Muscle layer of colon (tissue), 2 donors: Measurements from ENCODE around the gene C5AR2.

Experiments used
- H3K27ac ChIP-seq: one replicate; pipeline ENCODE4 v1.7.0; 2013; ENCODE audit warnings: low read depth, mild to moderate bottlenecking, low read length, moderate library complexity
- H3K27me3 ChIP-seq, 2 donors: one replicate each; pipeline ENCODE4 v1.7.0; 2013; ENCODE audit warnings: low read length in 2 of 2, mild to moderate bottlenecking in 2 of 2; ENCODE audit not compliant: insufficient read depth in 2 of 2, control insufficient read depth in 1 of 2
- H3K36me3 ChIP-seq: one replicate; pipeline ENCODE4 v1.7.0; 2013; ENCODE audit warnings: mild to moderate bottlenecking, low read length; ENCODE audit not compliant: insufficient read depth
- H3K4me1 ChIP-seq: one replicate; pipeline ENCODE4 v1.7.0; 2013; ENCODE audit warnings: mild to moderate bottlenecking, low read length; ENCODE audit not compliant: insufficient read depth
- H3K4me3 ChIP-seq, 2 donors: one replicate each; pipeline ENCODE4 v1.7.0; 2013; ENCODE audit warnings: low read length in 2 of 2, low read depth in 1 of 2, mild to moderate bottlenecking in 1 of 2, moderate library complexity in 1 of 2
- H3K9ac ChIP-seq: one replicate; pipeline ENCODE4 v1.7.0; 2013; ENCODE audit warnings: low read length
- H3K9me3 ChIP-seq: one replicate; pipeline ENCODE4 v1.7.0; 2013; ENCODE audit warnings: mild to moderate bottlenecking, low read length
- donor health status: abdominal sarcoma.
- donor health status: Adenocarcinoma of cecum.

C5AR2 gene

DNA sequence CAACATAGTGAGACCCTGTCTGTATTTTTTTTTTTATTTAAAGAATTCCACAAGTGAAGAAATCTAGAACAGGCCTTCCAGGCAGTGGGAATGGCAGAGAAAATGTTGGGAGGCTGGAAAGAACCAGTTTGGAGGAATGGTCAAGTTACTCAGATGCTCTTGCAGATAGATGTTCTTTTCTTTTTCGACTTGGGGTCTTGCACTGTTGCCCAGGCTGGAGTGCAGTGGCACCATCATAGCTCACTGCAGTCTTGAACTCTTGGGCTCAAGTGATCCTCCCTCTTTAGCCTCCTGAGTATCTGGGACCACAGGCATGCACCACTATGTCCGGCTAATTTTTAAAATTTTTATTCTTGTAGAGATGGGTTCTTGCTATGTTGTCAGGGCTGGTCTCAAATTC, 21.7 kb upstream of the C5AR2 start:
- Histone ChIP-seq H3K9me3 (no peaks in the 10 kb centered on the region), H3K27ac (no peak overlapping the region), H3K27me3 (peaks cover 0 to 14% of the 10 kb centered on the region in 2 donors), H3K4me3 (no peak overlapping the region), H3K4me1 (peaks cover 3% of the 10 kb centered on the region), H3K9ac (no peak overlapping the region), H3K36me3 (no peaks in the 10 kb centered on the region)

DNA sequence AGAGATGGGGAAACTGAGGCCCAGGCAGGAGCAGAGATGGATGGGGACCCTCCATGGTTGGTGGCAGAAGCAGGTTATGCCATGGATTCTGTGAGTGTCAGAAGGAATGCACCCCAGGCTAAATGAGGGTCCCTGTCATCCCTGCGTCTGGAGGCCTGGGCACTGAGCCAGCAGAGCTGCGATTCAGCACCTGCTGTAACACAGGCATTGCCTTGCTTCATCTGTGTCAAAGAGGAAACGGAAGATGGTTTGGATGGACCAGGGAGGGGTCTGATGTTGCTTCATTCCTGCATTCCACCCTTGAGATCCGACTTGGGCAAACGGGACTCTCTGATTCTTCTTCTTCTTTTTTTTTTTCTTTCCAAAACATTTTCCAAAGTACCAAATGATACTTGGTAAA, 21.2 kb upstream of the C5AR2 start:
- H3K27ac ChIP-seq = no peak overlapping the region
- H3K36me3 ChIP-seq = no peaks in the 10 kb centered on the region
- H3K4me3 ChIP-seq = no peak overlapping the region
- no peak overlapping the region for H3K9ac ChIP-seq
- H3K4me1 ChIP-seq = no peaks in the 10 kb centered on the region
- no peaks in the 10 kb centered on the region for H3K9me3 ChIP-seq
- H3K27me3 ChIP-seq = peaks cover 0 to 14% of the 10 kb centered on the region in 2 donors

DNA sequence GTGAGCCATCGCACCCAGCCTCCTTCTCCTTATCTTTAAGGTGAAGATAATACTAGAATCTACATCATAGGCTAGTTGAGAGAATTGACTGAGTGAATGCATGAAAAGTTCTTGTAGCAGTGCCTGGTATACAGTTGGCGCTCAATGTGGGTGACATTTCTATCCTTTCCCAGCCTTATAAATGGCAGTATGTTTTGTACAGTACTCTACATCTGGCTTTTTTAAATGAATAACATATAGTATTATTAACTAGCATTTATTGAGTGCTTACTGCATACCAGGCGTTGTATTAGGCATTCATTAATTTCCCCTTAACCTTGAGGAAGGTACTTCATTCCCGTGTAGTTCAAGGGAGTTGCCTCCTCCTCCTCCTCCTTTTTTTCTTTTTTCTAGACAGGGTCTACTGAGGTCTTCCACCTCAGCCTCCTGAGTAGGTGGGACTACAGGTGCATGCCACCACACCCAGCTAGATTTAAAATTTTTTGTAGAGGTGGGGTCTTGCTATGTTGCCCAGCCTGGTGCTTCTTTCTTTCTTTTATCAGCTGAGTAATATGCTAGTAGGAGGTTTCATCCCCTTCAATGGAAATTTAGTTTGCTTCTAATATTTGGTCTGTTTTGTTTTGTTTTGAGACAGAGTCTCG, 19.5 kb upstream of the C5AR2 start:
- no peak overlapping the region for H3K4me3 ChIP-seq
- no peak overlapping the region for H3K9ac ChIP-seq
- H3K4me1 ChIP-seq = no peaks in the 10 kb centered on the region
- no peak overlapping the region for H3K27ac ChIP-seq
- H3K27me3 ChIP-seq = peaks cover 0 to 14% of the 10 kb centered on the region in 2 donors
- no peaks in the 10 kb centered on the region for H3K36me3 ChIP-seq
- no peaks in the 10 kb centered on the region for H3K9me3 ChIP-seq

DNA sequence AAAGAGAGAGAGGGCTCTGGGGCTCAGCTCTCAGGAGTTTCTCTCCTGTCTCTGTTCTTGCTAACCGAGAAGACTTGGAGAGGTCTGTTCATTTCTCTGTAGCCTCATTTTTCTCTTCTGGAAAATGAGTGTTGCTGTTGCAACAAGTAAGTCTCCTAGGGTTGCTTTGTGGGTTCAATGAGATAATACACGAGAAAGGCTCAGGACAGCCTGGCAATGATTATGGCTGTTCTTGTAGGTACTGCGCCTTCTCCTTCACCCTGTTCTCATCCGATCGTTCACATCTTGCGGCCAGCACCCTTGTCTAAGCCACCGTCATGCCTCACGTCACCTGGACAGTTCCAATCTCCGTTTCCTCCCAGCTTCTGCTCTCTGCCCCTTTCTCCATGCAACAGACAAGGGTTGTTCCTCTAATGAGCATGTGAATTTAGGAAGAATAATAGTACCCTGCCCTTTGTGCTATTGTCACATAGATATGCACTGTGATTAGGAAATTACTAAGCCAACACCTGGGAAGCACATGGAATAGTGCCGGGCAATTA, 18.1 kb upstream of the C5AR2 start:
- peaks cover 0 to 14% of the 10 kb centered on the region in 2 donors for H3K27me3 ChIP-seq
- no peak overlapping the region for H3K9ac ChIP-seq
- no peak overlapping the region for H3K4me3 ChIP-seq
- no peaks in the 10 kb centered on the region for H3K36me3 ChIP-seq
- H3K4me1 ChIP-seq = no peaks in the 10 kb centered on the region
- no peak overlapping the region for H3K27ac ChIP-seq
- H3K9me3 ChIP-seq = no peaks in the 10 kb centered on the region

DNA sequence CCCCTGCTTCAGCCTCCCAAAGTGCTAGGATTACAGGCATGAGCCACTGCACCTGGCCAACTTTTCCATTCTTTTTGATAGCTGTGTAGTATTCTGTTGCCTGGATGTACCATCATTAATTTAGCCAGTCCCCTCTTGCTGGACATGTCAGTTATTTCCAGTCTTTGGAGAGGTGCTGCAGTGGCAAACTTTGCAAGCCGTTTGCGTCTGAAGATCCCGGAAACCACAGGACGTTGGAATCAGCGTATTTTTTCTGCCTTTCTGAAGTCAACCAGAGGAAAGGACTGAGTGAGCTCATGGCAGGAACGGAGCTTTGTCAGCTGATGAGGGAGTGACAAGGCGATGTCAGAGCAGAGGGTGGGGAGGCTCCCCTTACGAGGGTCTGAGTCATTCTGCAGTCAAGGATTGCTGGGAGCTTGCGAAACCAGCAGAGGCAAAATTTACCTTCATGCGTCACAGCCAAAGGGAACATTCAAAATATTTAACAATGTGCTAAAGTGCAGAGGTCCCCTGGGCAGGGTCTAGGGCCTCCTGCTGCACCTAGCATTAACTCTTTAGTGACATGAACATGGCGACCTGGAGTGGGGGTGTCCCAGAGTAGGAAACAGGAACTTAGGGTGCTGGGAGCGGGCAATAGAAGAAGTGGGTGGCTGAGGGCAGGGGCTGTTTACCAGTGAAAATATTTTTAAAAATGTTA, 16.7 kb upstream of the C5AR2 start:
- Histone ChIP-seq H3K36me3 (no peaks in the 10 kb centered on the region), H3K4me3 (no peak overlapping the region), H3K4me1 (no peaks in the 10 kb centered on the region), H3K27me3 (peaks cover 0 to 9% of the 10 kb centered on the region in 2 donors), H3K27ac (no peak overlapping the region), H3K9ac (no peak overlapping the region), H3K9me3 (no peaks in the 10 kb centered on the region)

DNA sequence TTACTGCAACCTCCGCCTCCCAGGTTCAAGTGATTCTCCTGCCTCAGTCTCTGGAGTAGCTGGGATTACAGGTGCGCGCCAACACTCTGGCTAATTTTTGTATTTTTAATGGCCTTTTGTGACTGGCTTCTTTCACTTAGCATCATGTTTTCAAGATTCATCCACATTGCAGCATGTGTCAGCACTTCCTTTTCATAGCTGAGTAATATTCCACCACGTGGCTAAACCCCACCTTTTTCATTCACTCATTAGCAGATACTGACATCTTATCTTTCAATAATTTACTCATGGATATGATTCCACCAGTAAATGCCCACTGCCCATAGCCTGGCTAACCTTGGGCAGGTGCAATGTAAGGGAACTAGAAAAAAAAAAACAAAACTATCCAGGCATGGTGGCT, 15.5 kb upstream of the C5AR2 start:
- no peaks in the 10 kb centered on the region for H3K4me1 ChIP-seq
- H3K27ac ChIP-seq = no peak overlapping the region
- H3K4me3 ChIP-seq = no peak overlapping the region
- no peaks in the 10 kb centered on the region for H3K9me3 ChIP-seq
- no peak overlapping the region for H3K9ac ChIP-seq
- no peaks in the 10 kb centered on the region for H3K36me3 ChIP-seq
- peaks cover 0 to 3% of the 10 kb centered on the region in 2 donors for H3K27me3 ChIP-seq

DNA sequence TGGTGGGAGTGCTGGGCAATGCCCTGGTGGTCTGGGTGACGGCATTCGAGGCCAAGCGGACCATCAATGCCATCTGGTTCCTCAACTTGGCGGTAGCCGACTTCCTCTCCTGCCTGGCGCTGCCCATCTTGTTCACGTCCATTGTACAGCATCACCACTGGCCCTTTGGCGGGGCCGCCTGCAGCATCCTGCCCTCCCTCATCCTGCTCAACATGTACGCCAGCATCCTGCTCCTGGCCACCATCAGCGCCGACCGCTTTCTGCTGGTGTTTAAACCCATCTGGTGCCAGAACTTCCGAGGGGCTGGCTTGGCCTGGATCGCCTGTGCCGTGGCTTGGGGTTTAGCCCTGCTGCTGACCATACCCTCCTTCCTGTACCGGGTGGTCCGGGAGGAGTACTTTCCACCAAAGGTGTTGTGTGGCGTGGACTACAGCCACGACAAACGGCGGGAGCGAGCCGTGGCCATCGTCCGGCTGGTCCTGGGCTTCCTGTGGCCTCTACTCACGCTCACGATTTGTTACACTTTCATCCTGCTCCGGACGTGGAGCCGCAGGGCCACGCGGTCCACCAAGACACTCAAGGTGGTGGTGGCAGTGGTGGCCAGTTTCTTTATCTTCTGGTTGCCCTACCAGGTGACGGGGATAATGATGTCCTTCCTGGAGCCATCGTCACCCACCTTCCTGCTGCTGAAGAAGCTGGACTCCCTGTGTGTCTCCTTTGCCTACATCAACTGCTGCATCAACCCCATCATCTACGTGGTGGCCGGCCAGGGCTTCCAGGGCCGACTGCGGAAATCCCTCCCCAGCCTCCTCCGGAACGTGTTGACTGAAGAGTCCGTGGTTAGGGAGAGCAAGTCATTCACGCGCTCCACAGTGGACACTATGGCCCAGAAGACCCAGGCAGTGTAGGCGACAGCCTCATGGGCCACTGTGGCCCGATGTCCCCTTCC, 11.8 kb upstream of the C5AR2 start:
- Histone ChIP-seq H3K4me1 (no peaks in the 10 kb centered on the region), H3K27me3 (peaks cover 0 to 3% of the 10 kb centered on the region in 2 donors), H3K9ac (no peak overlapping the region), H3K27ac (no peak overlapping the region), H3K9me3 (no peaks in the 10 kb centered on the region), H3K36me3 (no peaks in the 10 kb centered on the region), H3K4me3 (no peak overlapping the region)

DNA sequence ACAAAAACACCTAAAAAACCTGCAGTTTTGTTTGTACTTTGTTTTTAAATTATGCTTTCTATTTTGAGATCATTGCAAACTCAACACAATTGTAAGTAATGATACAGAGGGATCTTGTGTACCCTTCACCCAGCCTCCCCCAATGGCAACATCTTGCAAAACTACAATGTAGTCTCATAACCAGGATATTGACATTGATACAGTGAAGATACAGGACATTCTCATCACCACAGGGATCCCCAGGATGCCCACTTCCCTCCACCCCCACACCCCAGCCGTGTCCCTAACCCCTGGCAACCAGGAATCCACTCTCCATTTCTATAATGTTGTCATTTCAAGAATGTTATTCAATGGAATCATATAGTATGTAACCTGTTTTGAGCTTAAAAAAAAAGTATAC, 10.3 kb upstream of the C5AR2 start:
- Histone ChIP-seq H3K4me3 (no peak overlapping the region), H3K9me3 (no peaks in the 10 kb centered on the region), H3K36me3 (no peaks in the 10 kb centered on the region), H3K27me3 (peaks cover 0 to 3% of the 10 kb centered on the region in 2 donors), H3K9ac (no peak overlapping the region), H3K4me1 (no peaks in the 10 kb centered on the region), H3K27ac (no peak overlapping the region)

DNA sequence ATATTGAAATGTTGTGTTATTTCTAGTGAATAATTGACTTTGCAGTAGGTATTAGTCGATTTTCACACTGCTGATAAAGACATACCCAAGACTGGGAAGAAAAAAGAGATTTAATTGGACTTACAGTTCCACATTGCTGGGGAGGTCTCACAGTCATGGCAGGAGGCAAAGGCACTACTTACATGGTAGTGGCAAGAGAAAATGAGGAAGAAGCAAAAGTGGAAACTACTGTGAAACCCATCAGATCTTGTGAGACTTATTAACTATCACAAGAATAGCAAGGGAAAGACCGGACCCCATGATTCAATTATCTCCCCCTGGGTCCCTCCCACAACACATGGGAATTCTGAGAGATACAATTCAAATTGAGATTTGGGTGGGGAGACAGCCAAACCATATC, 9.9 kb upstream of the C5AR2 start:
- H3K27ac ChIP-seq = no peak overlapping the region
- H3K4me1 ChIP-seq = no peaks in the 10 kb centered on the region
- peaks cover 0 to 3% of the 10 kb centered on the region in 2 donors for H3K27me3 ChIP-seq
- H3K4me3 ChIP-seq = no peak overlapping the region
- H3K36me3 ChIP-seq = no peaks in the 10 kb centered on the region
- H3K9ac ChIP-seq = no peak overlapping the region
- H3K9me3 ChIP-seq = no peaks in the 10 kb centered on the region

DNA sequence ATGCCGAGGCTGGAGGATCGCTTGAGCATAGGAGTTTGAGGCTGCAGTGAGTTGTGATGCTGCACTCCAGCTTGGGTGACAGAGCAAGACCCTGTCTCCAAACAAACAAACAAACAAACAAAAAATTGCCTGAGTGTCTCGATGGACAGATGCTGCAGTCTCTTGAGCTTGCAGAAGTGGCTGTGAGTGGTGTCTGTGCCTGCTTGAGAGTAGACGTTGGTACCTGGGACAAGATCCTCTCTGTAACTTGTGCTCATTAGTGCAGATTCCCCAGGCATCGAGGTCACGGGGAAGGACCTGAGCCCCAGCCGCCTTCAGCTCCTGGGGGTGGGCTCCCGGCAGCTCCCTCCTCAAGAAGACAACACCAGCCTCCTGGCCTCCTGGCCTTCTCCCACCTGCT, 8.6 kb upstream of the C5AR2 start:
- H3K4me1 ChIP-seq = no peaks in the 10 kb centered on the region
- H3K27me3 ChIP-seq = peaks cover 0 to 3% of the 10 kb centered on the region in 2 donors
- peak overlapping the region; percentile 42 for H3K27ac ChIP-seq
- H3K9me3 ChIP-seq = no peaks in the 10 kb centered on the region
- no peak overlapping the region for H3K4me3 ChIP-seq
- H3K36me3 ChIP-seq = no peaks in the 10 kb centered on the region
- H3K9ac ChIP-seq = no peak overlapping the region

DNA sequence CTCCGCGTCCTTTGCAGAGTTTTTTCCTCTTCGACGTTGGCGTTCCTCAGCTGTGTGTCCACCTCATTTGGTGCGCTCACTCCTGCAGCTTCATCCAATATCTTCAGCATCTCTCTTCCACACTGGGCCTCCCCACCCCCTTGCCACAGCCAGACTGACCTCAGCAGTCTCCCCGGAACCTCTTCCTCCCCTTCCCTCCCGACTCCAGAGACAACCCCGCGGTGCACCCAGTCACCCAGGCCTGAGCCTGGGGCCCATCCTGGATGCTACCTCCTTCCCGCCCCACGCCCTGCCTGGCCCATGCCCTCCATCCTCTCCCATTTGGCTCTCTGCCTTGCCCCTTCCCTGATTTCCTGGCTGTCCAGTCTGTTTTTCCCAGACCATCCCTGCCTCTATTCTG, 8.1 kb upstream of the C5AR2 start:
- Histone ChIP-seq H3K4me1 (no peaks in the 10 kb centered on the region), H3K4me3 (no peak overlapping the region), H3K27me3 (peaks cover 0 to 3% of the 10 kb centered on the region in 2 donors), H3K27ac (peak overlapping the region; percentile 42), H3K9ac (no peak overlapping the region), H3K36me3 (no peaks in the 10 kb centered on the region), H3K9me3 (no peaks in the 10 kb centered on the region)
